Measurements from ENCODE around the gene LRRC28. TPM values are rescaled to one million over a fixed set of nuclear protein-coding genes. Genes with fewer than 3 reads are reported as not detected.

LRRC28 gene
- total RNA-seq, 1 experiment from 2014 or later: 39.3 TPM

DNA sequence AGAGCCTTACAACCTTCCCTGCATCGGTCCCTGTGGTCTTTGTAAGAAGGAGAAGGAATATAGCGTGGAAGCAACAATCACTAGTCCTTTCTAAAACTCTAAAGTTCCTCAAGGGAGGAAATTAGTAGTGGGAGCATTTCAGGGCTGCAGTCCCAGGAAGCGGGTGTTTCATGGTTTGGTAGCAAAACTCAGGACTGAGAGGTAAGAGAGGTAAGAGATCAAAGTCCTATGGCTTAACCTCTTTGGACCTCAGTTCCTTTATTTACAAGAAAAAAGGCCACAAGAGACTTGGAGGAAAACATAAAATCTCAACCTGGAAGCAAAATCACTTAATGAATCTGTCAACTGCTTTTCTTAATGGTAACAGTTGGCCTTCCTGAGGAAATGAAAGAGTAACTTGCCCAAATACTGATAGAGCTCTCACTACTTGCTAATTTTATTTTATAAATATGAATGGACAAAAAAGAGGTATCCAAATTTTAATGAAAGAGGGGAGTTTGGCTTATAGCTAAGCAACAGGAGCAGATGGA lies 14.3 kb downstream of the LRRC28 start:
- TSS peak; percentile 13 for BruUV-seq (replicated peaks)
- H3K27ac ChIP-seq (ENCODE audit: low read length): no peak overlapping the region

GRCh38 chr15:99267957-99268356 lies 16.7 kb downstream of the LRRC28 start:
- H3K27me3 ChIP-seq (ENCODE audit: control insufficient read depth, insufficient read depth, low read length): no peaks in the 10 kb centered on the region
- DNase-seq (ENCODE audit: low read depth, low spot score) (no peak), ATAC-seq (no peak)
- in situ Hi-C loops (cut with HindIII; ENCODE audit: low pct_unique_long_range_greater_than_20kb, low sequenced_read_pairs) (no loop called here), intact Hi-C loops (cut with micrococcal nuclease; ENCODE audit: unreplicated experiment) (no loop called here)
- H3K4me1 ChIP-seq (ENCODE audit: control insufficient read depth, insufficient read depth, low read length): 0 out of 2 replicates have a peak, but pooled peaks cover 4% of the 10 kb centered on the region
- no peak overlapping the region for H3K4me3 ChIP-seq (ENCODE audit: low read depth in 2 of 2, low read length in 2 of 2)
- ChIA-PET CTCF (interaction anchor here (1.2 kb wide), 1 partner anchor 436 kb away, joined by 3 read pairs; no protein-coding TSS in a partner anchor), POLR2A (no interaction called here)
- H3K9me3 ChIP-seq (ENCODE audit: control insufficient read depth, insufficient read depth, low read depth, low read length): no peaks in the 10 kb centered on the region
- no peak for TF ChIP-seq TCF7L2 (IDR thresholded peaks at IDR 0.05; ENCODE audit: low read depth, low read length)
- TF ChIP-seq, protein P1, sequence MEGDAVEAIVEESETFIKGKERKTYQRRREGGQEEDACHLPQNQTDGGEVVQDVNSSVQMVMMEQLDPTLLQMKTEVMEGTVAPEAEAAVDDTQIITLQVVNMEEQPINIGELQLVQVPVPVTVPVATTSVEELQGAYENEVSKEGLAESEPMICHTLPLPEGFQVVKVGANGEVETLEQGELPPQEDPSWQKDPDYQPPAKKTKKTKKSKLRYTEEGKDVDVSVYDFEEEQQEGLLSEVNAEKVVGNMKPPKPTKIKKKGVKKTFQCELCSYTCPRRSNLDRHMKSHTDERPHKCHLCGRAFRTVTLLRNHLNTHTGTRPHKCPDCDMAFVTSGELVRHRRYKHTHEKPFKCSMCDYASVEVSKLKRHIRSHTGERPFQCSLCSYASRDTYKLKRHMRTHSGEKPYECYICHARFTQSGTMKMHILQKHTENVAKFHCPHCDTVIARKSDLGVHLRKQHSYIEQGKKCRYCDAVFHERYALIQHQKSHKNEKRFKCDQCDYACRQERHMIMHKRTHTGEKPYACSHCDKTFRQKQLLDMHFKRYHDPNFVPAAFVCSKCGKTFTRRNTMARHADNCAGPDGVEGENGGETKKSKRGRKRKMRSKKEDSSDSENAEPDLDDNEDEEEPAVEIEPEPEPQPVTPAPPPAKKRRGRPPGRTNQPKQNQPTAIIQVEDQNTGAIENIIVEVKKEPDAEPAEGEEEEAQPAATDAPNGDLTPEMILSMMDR (IDR thresholded peaks at IDR 0.05): no peak
- no peaks in the 10 kb centered on the region for H3K36me3 ChIP-seq (ENCODE audit: control insufficient read depth, insufficient read depth, low read length)
- no TSS peak for BruUV-seq (replicated peaks)
- H3K27ac ChIP-seq (ENCODE audit: low read length): no peak overlapping the region

More for the DNA sequence above, 14.3 kb downstream of the LRRC28 start:
- POLR2A ChIA-PET: no interaction called here
- Histone ChIP-seq H3K27me3 (ENCODE audit: control insufficient read depth, insufficient read depth, low read length) (no peaks in the 10 kb centered on the region), H3K4me3 (ENCODE audit: low read depth in 2 of 2, low read length in 2 of 2) (no peak overlapping the region), H3K9me3 (ENCODE audit: control insufficient read depth, insufficient read depth, low read depth, low read length) (no peaks in the 10 kb centered on the region), H3K4me1 (ENCODE audit: control insufficient read depth, insufficient read depth, low read length) (0 out of 2 replicates have a peak, but pooled peaks cover 4% of the 10 kb centered on the region), H3K36me3 (ENCODE audit: control insufficient read depth, insufficient read depth, low read length) (no peaks in the 10 kb centered on the region)
- ATAC-seq (no peak), DNase-seq (ENCODE audit: low read depth, low spot score) (no peak)
- TF ChIP-seq TCF7L2 (IDR thresholded peaks at IDR 0.05; ENCODE audit: low read depth, low read length) (no peak), SIN3A (IDR thresholded peaks at IDR 0.05; ENCODE audit: borderline replicate concordance, insufficient read depth, low read depth, low read length) (no peak), REST (IDR thresholded peaks at IDR 0.05; ENCODE audit: insufficient read depth in 1 of 2, low read depth in 2 of 2, low read length in 1 of 2) (no peak), POLR2AphosphoS5 (IDR thresholded peaks at IDR 0.05; ENCODE audit: low read depth, low read length) (no peak)
- TF ChIP-seq, protein P1 (IDR thresholded peaks at IDR 0.05): no peak
- intact Hi-C loops (cut with micrococcal nuclease; ENCODE audit: unreplicated experiment): no loop called here
- in situ Hi-C loops (cut with HindIII; ENCODE audit: low pct_unique_long_range_greater_than_20kb, low sequenced_read_pairs): no loop called here
- CTCF ChIA-PET: no interaction called here
